A204.1 (cell line): ENCODE measurements around the gene TMIE.

Source experiments
- FAIRE-seq: peaks from 2 replicates; lab custom pipeline; 2012; peaks lifted over from hg19 to GRCh38; lab: Jason Lieb, UNC

Gene TMIE

GRCh38 chr3:46709721-46710120 lies 8.5 kb downstream of the TMIE start:
- FAIRE-seq: no peak

- FAIRE-seq: no peak
Measured at GRCh38 chr3:46710229-46710628, 9.0 kb downstream of the TMIE start.

- no peak for FAIRE-seq
Measured at GRCh38 chr3:46710671-46711295, 9.6 kb downstream of the TMIE start.

- FAIRE-seq: no peak
Measured at GRCh38 chr3:46711305-46711704, 10.1 kb downstream of the TMIE start.

- FAIRE-seq: no peak
Measured at GRCh38 chr3:46711760-46712159, 10.6 kb downstream of the TMIE start.

- no peak for FAIRE-seq
Measured at GRCh38 chr3:46712191-46713049, 11.2 kb downstream of the TMIE start.

GRCh38 chr3:46713050-46713897 lies 12.1 kb downstream of the TMIE start:
- FAIRE-seq: no peak

GRCh38 chr3:46713898-46714552 lies 12.8 kb downstream of the TMIE start:
- FAIRE-seq: no peak

GRCh38 chr3:46714728-46715506 lies 13.7 kb downstream of the TMIE start:
- no peak for FAIRE-seq

GRCh38 chr3:46715507-46716175 lies 14.4 kb downstream of the TMIE start:
- no peak for FAIRE-seq

- no peak for FAIRE-seq
Measured at GRCh38 chr3:46716461-46717441, 15.6 kb downstream of the TMIE start.

- FAIRE-seq: no peak
Measured at GRCh38 chr3:46717447-46718231, 16.4 kb downstream of the TMIE start, which contains the start of gene PRSS50. PRSS50 (minus strand) TSS chr3:46717869; CDS start chr3:46717824, 45 bp downstream.

GRCh38 chr3:46719044-46719565 lies 17.9 kb downstream of the TMIE start:
- no peak for FAIRE-seq

GRCh38 chr3:46719735-46720271 lies 18.6 kb downstream of the TMIE start:
- FAIRE-seq: no peak

GRCh38 chr3:46721009-46721408 lies 19.8 kb downstream of the TMIE start:
- no peak for FAIRE-seq

GRCh38 chr3:46722443-46722842 lies 21.3 kb downstream of the TMIE start:
- FAIRE-seq: no peak

- no peak for FAIRE-seq
Measured at GRCh38 chr3:46724424-46724823, 23.2 kb downstream of the TMIE start.

- no peak for FAIRE-seq
Measured at GRCh38 chr3:46725621-46726314, 24.6 kb downstream of the TMIE start.
